ENCODE data around the gene YIPF3.

DNA sequence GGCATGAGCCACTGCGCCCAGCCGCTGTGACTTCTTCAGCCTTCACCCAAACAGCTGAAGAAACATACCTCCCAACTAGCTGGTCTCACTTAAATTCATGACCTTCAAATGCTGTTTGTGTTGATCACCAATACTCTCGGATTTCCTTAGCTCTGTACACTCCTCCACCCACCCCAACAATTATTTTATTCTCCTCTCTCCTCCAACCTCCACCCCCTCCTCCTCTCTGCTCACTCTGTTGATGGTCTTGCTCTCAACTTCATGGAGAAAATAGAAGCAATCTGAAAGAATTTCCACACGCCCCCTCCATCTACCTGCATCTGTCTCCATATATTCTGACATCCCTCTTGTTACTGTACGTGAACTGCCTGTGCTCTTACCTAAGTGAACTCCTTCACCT, 54.8 kb downstream of the YIPF3 start:
- TF ChIP-seq, protein P1, sequence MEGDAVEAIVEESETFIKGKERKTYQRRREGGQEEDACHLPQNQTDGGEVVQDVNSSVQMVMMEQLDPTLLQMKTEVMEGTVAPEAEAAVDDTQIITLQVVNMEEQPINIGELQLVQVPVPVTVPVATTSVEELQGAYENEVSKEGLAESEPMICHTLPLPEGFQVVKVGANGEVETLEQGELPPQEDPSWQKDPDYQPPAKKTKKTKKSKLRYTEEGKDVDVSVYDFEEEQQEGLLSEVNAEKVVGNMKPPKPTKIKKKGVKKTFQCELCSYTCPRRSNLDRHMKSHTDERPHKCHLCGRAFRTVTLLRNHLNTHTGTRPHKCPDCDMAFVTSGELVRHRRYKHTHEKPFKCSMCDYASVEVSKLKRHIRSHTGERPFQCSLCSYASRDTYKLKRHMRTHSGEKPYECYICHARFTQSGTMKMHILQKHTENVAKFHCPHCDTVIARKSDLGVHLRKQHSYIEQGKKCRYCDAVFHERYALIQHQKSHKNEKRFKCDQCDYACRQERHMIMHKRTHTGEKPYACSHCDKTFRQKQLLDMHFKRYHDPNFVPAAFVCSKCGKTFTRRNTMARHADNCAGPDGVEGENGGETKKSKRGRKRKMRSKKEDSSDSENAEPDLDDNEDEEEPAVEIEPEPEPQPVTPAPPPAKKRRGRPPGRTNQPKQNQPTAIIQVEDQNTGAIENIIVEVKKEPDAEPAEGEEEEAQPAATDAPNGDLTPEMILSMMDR (IDR thresholded peaks at IDR 0.05 in 2 of 3, conservative IDR thresholded peaks at IDR 0.05 in 1 of 3; ENCODE audit: control insufficient read depth in 2 of 3, extremely low read depth in 1 of 3, insufficient read depth in 1 of 3, low read depth in 3 of 3, low read length in 3 of 3) = no peak
- TF ChIP-seq POLR2A (IDR thresholded peaks at IDR 0.05; ENCODE audit: low read depth, low read length) (no peak), FOS (IDR thresholded peaks at IDR 0.05; ENCODE audit: borderline replicate concordance, extremely low read depth, insufficient read length) (no peak)

Measured in GM12878 (cell line).